ENCODE measurements around the gene COL8A1.

DNA sequence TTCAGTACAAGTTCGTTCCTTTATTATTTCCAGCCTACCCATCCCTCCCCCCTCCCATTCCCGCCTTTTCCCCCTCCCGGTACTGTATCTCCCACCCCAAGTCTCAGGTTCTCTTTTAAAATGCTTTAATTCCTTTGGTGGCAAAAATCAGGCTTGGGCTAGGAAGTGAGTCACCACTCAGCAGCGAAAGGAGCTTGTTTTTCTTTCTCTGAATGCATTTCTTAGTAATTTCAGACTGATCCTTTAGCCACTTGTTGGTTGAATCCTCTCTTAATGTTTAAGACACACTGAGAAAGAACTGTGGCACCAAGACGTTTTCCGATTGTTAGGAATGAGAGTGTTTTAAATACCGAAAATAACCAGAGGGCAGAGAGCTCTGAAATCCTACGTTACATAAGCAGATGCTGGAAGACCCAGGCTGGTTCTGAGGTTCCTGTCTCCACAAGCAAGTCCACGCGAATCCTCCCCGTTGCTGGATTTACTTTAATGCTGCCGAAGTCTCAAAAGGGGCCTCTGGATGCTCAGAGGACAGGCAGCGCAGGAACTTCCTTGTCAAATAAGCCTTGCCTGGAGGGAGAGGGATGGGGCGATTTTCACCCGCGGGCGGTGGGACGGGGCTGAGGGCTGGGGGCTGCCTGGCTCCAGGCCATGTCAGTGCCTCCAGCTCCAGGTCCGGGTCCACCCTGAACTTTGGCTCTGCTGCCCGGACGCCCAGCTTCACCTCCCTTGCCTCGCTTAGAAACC, 854 bp upstream of the COL8A1 start:
- TF ChIP-seq, protein P1, sequence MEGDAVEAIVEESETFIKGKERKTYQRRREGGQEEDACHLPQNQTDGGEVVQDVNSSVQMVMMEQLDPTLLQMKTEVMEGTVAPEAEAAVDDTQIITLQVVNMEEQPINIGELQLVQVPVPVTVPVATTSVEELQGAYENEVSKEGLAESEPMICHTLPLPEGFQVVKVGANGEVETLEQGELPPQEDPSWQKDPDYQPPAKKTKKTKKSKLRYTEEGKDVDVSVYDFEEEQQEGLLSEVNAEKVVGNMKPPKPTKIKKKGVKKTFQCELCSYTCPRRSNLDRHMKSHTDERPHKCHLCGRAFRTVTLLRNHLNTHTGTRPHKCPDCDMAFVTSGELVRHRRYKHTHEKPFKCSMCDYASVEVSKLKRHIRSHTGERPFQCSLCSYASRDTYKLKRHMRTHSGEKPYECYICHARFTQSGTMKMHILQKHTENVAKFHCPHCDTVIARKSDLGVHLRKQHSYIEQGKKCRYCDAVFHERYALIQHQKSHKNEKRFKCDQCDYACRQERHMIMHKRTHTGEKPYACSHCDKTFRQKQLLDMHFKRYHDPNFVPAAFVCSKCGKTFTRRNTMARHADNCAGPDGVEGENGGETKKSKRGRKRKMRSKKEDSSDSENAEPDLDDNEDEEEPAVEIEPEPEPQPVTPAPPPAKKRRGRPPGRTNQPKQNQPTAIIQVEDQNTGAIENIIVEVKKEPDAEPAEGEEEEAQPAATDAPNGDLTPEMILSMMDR (IDR thresholded peaks at IDR 0.05; ENCODE audit: insufficient read depth, low read length) = no peak
- TF ChIP-seq GABPA (IDR thresholded peaks at IDR 0.05; ENCODE audit: low read depth) (no peak), POLR2AphosphoS5 (IDR thresholded peaks at IDR 0.05; ENCODE audit: low read depth) (no peak), SPI1 (IDR thresholded peaks at IDR 0.05; ENCODE audit: borderline replicate concordance, low read depth) (no peak)
- TF ChIP-seq, protein P2, sequence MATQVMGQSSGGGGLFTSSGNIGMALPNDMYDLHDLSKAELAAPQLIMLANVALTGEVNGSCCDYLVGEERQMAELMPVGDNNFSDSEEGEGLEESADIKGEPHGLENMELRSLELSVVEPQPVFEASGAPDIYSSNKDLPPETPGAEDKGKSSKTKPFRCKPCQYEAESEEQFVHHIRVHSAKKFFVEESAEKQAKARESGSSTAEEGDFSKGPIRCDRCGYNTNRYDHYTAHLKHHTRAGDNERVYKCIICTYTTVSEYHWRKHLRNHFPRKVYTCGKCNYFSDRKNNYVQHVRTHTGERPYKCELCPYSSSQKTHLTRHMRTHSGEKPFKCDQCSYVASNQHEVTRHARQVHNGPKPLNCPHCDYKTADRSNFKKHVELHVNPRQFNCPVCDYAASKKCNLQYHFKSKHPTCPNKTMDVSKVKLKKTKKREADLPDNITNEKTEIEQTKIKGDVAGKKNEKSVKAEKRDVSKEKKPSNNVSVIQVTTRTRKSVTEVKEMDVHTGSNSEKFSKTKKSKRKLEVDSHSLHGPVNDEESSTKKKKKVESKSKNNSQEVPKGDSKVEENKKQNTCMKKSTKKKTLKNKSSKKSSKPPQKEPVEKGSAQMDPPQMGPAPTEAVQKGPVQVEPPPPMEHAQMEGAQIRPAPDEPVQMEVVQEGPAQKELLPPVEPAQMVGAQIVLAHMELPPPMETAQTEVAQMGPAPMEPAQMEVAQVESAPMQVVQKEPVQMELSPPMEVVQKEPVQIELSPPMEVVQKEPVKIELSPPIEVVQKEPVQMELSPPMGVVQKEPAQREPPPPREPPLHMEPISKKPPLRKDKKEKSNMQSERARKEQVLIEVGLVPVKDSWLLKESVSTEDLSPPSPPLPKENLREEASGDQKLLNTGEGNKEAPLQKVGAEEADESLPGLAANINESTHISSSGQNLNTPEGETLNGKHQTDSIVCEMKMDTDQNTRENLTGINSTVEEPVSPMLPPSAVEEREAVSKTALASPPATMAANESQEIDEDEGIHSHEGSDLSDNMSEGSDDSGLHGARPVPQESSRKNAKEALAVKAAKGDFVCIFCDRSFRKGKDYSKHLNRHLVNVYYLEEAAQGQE (IDR thresholded peaks at IDR 0.05; ENCODE audit: insufficient replicate concordance, low read depth) = no peak
